Stimulated activated CD4-positive, alpha-beta T cell treated with anti-CD3 and anti-CD28 coated beads, Interleukin-1b, Interleukin-23, amount 100 ng/mL, for 4 hours (primary cell): Measurements from ENCODE around the gene ATG7.
"Not testable (repeated sequence)": the region's sequence is repeated elsewhere in the genome, so short reads cannot be mapped to it uniquely, and the experiment has no call there.

Experiments
- DNase-seq, 2 donors: peaks; one replicate each; pipeline ENCODE4 v3.0.0-alpha.2; 2020; ENCODE audit warnings: low read depth in 2 of 2

ATG7 gene

GRCh38 chr3:11290743-11291680 is 18.8 kb downstream of the ATG7 start:
- DNase-seq: no peak

DNA sequence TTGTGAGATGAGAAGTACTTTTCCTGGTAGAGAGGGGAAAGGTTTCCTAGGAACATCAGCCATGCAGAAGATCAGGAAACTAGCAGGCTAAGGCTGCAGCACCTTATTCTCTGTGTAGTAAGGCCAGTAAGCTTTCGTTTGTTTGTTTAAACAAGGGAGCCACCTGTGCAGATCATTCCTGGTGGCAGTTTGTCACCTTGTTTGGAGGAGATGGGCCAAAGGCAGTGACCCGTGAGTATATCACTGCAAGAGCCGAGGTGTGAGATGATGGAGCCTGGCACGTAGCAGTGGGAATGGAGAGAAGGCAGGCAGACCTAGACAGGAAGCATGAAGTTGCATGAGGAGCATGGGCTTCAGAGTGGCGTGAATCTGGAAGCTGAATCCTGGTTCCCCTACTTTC is 19.6 kb downstream of the ATG7 start:
- no peak for DNase-seq

DNA sequence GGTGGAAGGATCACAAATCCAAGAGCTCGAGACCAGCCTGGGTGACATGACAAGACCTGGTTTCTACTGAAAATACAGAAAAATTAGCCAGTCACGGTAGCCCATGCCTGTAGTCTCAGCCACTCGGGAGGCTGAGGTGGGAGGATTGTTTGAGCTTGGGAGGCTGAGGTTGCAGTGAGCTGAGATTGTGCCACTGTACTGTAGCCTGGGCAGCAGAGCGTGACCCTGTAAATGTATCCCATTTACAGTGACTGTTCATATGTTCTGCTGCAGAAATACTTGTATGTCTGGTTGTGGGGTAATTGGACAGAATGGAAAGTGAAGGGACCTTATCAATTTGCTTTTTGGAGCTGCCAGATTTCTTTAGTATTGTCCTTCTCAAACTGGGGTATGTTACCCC is 24.9 kb downstream of the ATG7 start:
- DNase-seq: no peak

GRCh38 chr3:11300970-11301369 is 28.8 kb downstream of the ATG7 start:
- no peak for DNase-seq

DNA sequence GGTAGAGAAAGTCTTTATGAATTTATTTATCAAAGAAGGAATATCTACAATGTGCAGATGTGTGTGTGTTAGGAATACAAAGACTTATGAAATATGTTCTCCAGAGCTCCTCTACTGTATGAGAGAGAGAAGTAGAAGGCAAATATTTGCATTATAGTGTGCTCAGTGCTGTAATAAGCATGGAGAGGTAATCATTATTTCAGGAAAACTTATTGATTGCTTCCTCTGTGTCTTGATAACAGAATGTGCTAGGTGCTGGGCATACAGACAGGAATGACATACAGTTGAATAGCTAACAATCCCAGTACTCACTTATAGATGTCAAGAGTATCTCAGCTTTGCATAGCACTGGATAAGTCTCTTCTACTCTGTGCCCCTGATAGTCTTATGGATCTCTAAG is 30.2 kb downstream of the ATG7 start:
- DNase-seq: no peak

DNA sequence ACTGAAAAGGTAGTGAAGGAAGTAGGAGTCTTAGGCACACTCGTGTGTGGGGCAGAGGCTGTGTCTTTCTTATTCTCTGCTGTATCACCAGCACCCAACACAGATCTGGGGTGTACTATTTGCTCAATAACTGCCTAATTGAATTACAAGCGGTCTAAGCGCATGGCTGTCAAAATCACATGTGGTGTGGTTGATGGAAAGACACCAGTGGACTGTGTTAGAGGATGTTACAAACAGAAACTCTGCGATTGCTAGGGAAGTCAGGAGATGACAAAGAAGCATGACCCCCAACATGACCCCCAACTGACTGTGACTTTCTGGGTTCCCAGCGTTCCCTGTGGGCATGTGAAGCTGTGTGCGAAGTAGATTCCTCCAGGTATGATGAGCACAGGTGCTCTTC is 32.0 kb downstream of the ATG7 start:
- DNase-seq: no peak

GRCh38 chr3:11305509-11305908 is 33.3 kb downstream of the ATG7 start:
- no peak for DNase-seq

DNA sequence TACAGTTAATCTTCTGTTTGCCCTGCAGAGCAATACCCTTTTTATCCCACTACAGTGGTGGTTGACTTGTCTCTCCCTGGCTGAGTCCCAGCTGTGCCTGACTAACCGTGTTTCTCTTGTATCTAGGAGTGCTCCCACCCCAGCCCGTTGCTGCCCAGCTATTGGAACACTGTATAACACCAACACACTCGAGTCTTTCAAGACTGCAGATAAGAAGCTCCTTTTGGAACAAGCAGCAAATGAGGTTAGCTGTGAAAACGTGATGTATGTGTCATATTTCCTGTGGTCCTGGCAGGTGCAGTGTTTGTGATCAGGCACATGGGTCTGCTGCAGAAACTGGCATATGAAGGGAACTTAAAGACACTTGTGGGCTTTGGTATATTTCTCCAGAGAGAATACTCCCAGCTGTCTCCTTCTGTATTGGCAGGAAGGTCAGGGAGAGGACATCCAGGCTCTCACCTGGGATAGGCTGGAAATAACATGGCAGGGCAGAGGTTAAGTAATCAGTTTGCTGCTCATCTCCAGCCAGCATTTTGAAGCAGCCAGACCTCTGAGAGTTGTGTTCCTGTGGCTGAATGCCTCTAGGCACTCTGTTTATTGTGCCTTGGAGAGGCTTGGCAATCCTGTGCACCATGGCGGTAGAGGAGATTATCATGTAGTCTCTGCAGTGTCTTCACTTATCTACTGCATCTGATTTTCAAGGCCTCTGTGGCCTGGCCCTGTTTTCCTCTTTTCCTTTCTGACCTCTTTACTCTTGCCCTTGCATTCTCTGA is 34.8 kb downstream of the ATG7 start:
- peak in 1 of 2 donors; percentile 3 for DNase-seq

GRCh38 chr3:11307830-11308432 is 35.7 kb downstream of the ATG7 start:
- no peak for DNase-seq

GRCh38 chr3:11310258-11310657 is 38.1 kb downstream of the ATG7 start:
- no peak for DNase-seq

DNA sequence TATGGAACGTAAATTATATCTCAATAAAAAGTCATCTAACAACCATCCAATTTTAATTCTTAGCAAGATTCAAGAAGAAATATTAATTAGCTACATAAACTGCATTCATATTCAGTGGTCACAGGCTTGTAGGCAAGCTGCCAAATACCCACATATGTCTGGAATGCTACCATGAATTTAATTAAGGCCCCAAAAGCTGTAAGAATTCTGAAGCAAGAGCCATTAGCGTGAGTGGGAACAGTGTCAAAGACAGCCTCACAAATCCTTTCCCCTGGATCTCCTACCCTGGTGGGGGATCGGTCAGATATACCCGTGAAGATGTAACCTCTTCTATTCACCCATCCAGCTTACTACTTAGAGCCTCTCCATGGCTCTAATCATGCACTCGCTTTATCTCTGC is 40.0 kb downstream of the ATG7 start:
- DNase-seq: no peak

DNA sequence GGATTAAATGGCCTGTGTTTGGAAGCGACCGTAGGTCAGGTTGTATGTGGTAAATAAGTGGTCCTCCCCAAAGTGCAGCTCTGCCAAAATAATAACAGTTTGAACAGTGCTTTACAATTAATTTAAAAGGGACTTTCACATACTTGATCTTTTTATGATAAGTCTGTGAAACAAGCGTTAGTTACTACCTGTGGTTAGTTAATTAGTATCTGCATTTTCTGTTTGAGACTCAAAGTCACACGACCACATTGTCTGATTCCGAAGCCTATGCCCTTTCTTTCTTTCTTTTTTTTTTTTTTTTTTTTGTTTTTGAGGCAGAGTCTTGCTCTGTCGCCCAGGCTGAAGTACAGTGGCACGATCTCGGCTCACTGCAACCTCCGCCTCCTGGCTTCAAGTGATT is 45.1 kb downstream of the ATG7 start:
- DNase-seq: no peak

- DNase-seq: no peak
Observed at GRCh38 chr3:11322931-11323330, 50.7 kb downstream of the ATG7 start.

GRCh38 chr3:11323813-11324212 is 51.6 kb downstream of the ATG7 start:
- no peak for DNase-seq

- no peak for DNase-seq
Observed at GRCh38 chr3:11327619-11328018, 55.4 kb downstream of the ATG7 start.

DNA sequence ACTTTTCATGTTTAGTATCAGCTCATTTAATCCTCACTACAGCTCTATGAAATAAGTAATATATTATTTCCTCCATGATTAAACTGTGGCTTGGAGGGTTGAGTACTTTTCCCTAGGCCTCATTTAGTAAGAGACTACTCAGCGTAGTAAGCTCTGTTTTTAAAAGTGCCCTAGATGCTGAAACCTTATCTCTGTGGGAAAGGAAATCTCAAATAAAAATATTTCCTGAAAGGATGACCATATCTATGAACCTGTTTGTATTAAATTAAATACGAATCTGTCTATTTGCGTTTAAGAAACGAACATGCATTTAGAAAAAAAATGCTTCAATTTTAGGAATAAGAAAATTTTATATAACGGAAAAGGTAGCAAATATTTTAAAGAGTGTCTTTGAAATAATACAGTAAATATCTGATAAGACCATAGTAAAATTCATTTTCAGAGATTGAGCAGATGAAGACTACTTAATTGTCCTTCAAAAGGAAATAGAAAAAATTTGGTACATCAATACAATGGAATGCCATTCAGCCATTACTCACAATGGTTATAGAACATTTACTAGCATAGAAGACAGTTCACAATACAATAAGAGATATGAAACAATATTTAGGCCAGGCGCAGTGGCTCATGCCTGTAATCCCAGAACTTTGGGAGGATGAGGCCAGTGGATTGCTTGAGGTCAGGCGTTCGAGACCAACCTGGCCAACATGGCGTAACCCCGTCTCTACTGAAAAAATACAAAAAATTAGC is 56.2 kb downstream of the ATG7 start:
- no peak for DNase-seq

- no peak for DNase-seq
Observed at GRCh38 chr3:11329777-11330176, 57.6 kb downstream of the ATG7 start.

GRCh38 chr3:11331101-11331500 is 58.9 kb downstream of the ATG7 start:
- no peak for DNase-seq

DNA sequence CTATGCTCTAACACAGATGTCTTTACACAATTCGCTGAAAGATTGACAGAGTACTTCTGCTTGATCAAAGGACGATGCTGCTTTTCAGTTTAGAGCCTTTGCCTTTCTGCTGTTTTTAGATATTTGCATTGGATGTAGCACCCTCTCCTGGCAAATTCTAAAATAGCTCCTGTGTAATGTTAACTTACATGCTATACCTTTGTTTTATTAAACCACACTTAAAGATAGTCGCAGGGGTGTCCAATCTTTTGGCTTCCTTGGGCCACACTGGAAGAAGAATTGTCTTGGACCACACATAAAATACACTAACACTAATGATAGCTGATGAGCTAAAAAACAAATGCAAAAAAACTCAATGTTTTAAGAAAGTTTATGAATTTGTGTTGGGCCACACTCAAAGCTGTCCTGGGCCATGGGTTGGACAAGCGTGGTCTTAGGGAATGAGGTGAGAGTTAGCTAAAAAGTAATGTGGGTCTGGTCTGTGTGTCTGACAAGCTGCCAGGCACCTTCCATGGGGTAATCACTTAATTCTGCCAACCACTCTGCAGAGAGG is 62.9 kb downstream of the ATG7 start:
- DNase-seq: peak in 1 of 2 donors; percentile 26

DNA sequence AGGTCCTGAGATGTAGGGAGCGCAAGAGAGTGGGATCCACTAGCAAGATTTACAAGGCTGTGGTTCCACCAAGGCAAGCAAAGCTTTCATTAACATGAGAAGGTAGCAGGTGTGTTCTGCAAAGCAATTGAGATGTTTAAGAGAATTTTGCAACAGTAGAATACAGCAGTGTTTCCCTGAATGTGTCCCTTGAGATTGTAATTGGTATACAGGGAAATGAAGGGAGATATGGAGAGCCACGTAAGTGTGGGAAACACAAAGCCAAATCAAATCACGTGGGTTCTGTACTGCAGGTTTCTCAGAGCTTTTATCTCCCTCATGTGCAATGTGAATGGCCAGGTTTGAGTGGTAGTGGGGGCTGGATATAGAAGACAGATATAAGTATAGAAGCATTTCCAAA is 67.3 kb downstream of the ATG7 start:
- no peak for DNase-seq

- no peak for DNase-seq
Observed at GRCh38 chr3:11346416-11346815, 74.2 kb downstream of the ATG7 start.

- DNase-seq: not testable (repeated sequence)
Observed at GRCh38 chr3:11348877-11349276, 76.7 kb downstream of the ATG7 start.
